Activated CD8-positive, alpha-beta T cell treated with anti-CD3 and anti-CD28 coated beads for 36 hours (primary cell): Measurements from ENCODE around the gene ADAMTS10. TPM values are rescaled to one million over a fixed set of nuclear protein-coding genes. Genes with fewer than 3 reads are reported as not detected.
"Not testable (repeated sequence)": the region's sequence is repeated elsewhere in the genome, so short reads cannot be mapped to it uniquely, and the experiment has no call there.

Experiments
- ATAC-seq: fragments of 200-7000 bp; cut with Tn5 transposase; one replicate; pipeline ENCODE4 v1.10.0; 2021; ENCODE audit warnings: mild to moderate bottlenecking, moderate library complexity
- CTCF ChIA-PET: fragments of 350-600 bp; sonication (Branson Sonifier 250); formaldehyde crosslinking; loops from one replicate; lab custom pipeline; 2021; ENCODE audit warnings: antibody characterized with exemption; lab: Charles Lee
- POLR2A ChIA-PET: fragments of 350-600 bp; sonication (Branson Sonifier 250); formaldehyde crosslinking; loops from one replicate; lab custom pipeline; 2021; ENCODE audit warnings: antibody characterized with exemption; lab: Charles Lee
- DNase-seq: peaks from one replicate; pipeline ENCODE4 v3.0.0-alpha.2; 2020
- H3K27ac Mint-ChIP-seq: one replicate; pipeline ENCODE4 v1.8.0; 2021; ENCODE audit warnings: mild to moderate bottlenecking, mixed read lengths
- H3K27me3 Mint-ChIP-seq: one replicate; pipeline ENCODE4 v1.8.0; 2021; ENCODE audit warnings: mixed read lengths
- H3K36me3 Mint-ChIP-seq: one replicate; pipeline ENCODE4 v1.8.0; 2021; ENCODE audit warnings: low read depth, mixed read lengths
- H3K4me1 Mint-ChIP-seq: one replicate; pipeline ENCODE4 v1.8.0; 2021; ENCODE audit warnings: low read depth, mixed read lengths
- H3K4me3 Mint-ChIP-seq: one replicate; pipeline ENCODE4 v1.8.0; 2021; ENCODE audit warnings: mild to moderate bottlenecking, moderate library complexity, mixed read lengths
- H3K9me3 Mint-ChIP-seq: one replicate; pipeline ENCODE4 v1.8.0; 2021; ENCODE audit warnings: mixed read lengths
- CTCF ChIP-seq: fragments of 200-600 bp; IDR thresholded peaks from one replicate; pipeline ENCODE4 v1.8.0; 2022; ENCODE audit warnings: antibody characterized with exemption, mild to moderate bottlenecking
- intact Hi-C: fragments of 100-400 bp; cut with micrococcal nuclease; formaldehyde crosslinking; loops from one replicate; pipeline ENCODE4 v1.10.0; 2022
- total RNA-seq, 2 experiments: library from RNA; stranded (reverse); gene quantifications; one replicate each; pipeline ENCODE4 v1.2.3, GENCODE V29; 2021

The ADAMTS10 gene
- total RNA-seq, 2 experiments from 2014 or later, result 3.7 to 4.0 TPM

- CTCF ChIA-PET, result interaction anchor here (0.7 to 9.1 kb wide), 22 partner anchors 8 to 242 kb away, joined by 3 to 117 read pairs (median 9); partner anchors contain the start of genes HNRNPM, MARCHF2 and ZNF414
- DNase-seq (no peak), ATAC-seq (no peak)
- TF ChIP-seq CTCF, result no peak
- no peaks in the 10 kb centered on the region for H3K9me3 Mint-ChIP-seq
- peaks cover 2% of the 10 kb centered on the region for H3K27me3 Mint-ChIP-seq
- H3K36me3 Mint-ChIP-seq, result peaks cover 6% of the 10 kb centered on the region
- POLR2A ChIA-PET, result interaction anchor here (1.2 to 3.7 kb wide), 3 partner anchors 63 to 126 kb away, joined by 3 to 24 read pairs (median 5); partner anchors contain the start of gene ZNF414
- intact Hi-C loops, result loop anchor here (5.0 kb wide), 1 partner anchor 65 kb away; the partner anchor contains the start of gene ZNF414
- peak within 1 kb of the TSS; percentile 80 for H3K4me3 Mint-ChIP-seq
- peak within 1 kb of the TSS; percentile 78 for H3K27ac Mint-ChIP-seq
- H3K4me1 Mint-ChIP-seq, result peaks cover 43% of the 10 kb centered on the region
Observed at GRCh38 chr19:8577247-8577646, 33.3 kb downstream of the ADAMTS10 start, which contains the start of gene MYO1F. TSS of gene MYO1F (minus strand) at chr19:8577442. CDS start at chr19:8577309, 133 bp downstream.

DNA sequence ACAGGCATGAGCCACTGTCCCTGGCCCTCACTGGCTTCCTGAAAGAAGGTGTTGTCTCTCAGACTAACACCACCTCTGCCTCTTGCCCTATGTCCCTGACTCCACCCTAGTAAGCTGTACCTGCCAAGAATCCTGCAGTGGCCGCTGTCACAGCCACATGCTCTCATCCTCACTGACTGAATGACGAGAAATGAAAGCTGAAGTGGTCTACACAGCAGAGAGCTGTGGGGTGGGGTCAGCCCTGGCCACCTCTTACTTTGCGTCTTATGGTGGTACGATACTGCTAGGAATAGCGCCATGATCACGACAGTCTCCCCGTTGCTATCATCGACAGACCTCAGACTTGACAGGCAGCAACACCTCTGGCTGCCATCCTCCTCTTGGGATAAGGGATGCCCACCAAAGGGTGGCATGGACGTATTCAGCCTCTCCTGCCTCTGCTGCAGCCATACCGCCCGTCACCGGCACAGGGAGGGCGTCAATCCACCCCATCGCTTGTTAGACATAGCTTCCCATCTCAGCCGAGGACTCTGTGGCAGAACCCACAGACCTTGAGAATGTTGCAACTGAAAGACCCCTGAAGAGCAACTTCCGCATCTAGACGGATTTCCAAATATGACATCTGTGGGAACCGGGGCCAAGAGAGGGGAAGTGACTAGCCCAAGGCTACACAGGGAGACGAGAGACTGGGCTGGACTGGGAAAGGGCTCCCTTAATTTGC, 34.1 kb downstream of the ADAMTS10 start:
- intact Hi-C loops, result loop anchor here (5.0 kb wide), 1 partner anchor 64 kb away; the partner anchor contains the start of gene ZNF414
- peak; percentile 34 for ATAC-seq
- H3K36me3 Mint-ChIP-seq, result peaks cover 6% of the 10 kb centered on the region
- H3K27ac Mint-ChIP-seq, result peak overlapping the region; percentile 78
- H3K27me3 Mint-ChIP-seq, result peaks cover 2% of the 10 kb centered on the region
- no peaks in the 10 kb centered on the region for H3K9me3 Mint-ChIP-seq
- no peak for TF ChIP-seq CTCF
- CTCF ChIA-PET, result interaction anchor here (0.6 to 9.1 kb wide), 13 partner anchors 7 to 693 kb away, joined by 3 to 117 read pairs (median 6); partner anchors contain the start of gene ZNF414
- DNase-seq, result peak; percentile 47
- peak overlapping the region; percentile 80 for H3K4me3 Mint-ChIP-seq
- peaks cover 45% of the 10 kb centered on the region for H3K4me1 Mint-ChIP-seq
- POLR2A ChIA-PET, result interaction anchor here (1.2 to 3.7 kb wide), 3 partner anchors 62 to 125 kb away, joined by 3 to 24 read pairs (median 5); partner anchors contain the start of gene ZNF414

GRCh38 chr19:8575467-8575997, 35.0 kb downstream of the ADAMTS10 start:
- peak overlapping the region; percentile 78 for H3K27ac Mint-ChIP-seq
- peaks cover 6% of the 10 kb centered on the region for H3K36me3 Mint-ChIP-seq
- POLR2A ChIA-PET, result interaction anchor here (1.8 to 3.7 kb wide), 2 partner anchors 61 to 88 kb away, joined by 5 to 24 read pairs; partner anchors contain the start of gene ZNF414
- DNase-seq (peak; percentile 66), ATAC-seq (peak; percentile 50)
- intact Hi-C loops, result loop anchor here (5.0 kb wide), 1 partner anchor 63 kb away; the partner anchor contains the start of gene ZNF414
- peaks cover 54% of the 10 kb centered on the region for H3K4me1 Mint-ChIP-seq
- TF ChIP-seq CTCF, result no peak
- no peaks in the 10 kb centered on the region for H3K9me3 Mint-ChIP-seq
- peak overlapping the region; percentile 80 for H3K4me3 Mint-ChIP-seq
- H3K27me3 Mint-ChIP-seq, result peaks cover 2% of the 10 kb centered on the region
- CTCF ChIA-PET, result interaction anchor here (0.6 to 9.1 kb wide), 10 partner anchors 15 to 692 kb away, joined by 3 to 117 read pairs (median 4); partner anchors contain the start of gene ZNF414

DNA sequence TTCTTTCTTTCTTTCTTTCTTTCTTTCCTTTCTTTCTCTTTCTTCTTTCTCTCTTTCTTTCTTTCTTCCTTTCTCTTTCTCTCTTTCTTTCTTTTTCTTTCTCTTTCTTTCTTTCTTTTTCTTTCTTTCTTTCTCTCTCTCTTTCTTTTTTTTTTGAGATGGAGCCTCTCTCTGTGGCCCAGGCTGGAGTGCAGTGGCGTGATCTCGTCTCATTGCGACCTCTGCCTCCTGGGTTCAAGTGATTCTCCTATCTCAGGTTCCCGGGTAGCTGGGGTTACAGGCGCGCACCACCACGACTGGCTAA, 35.9 kb downstream of the ADAMTS10 start:
- H3K9me3 Mint-ChIP-seq, DNase-seq, intact Hi-C loops, ATAC-seq, H3K36me3 Mint-ChIP-seq, H3K27me3 Mint-ChIP-seq: not testable (repeated sequence)
- peak overlapping the region; percentile 78 for H3K27ac Mint-ChIP-seq
- POLR2A ChIA-PET, result interaction anchor here (0.6 kb wide), 1 partner anchor 61 kb away, joined by 3 read pairs; the partner anchor contains the start of gene ZNF414
- CTCF ChIA-PET, result interaction anchor here (1.2 to 2.0 kb wide), 2 partner anchors 16 to 41 kb away, joined by 3 to 6 read pairs; no protein-coding TSS in a partner anchor
- H3K4me3 Mint-ChIP-seq, result peak overlapping the region; percentile 80
- peaks cover 63% of the 10 kb centered on the region for H3K4me1 Mint-ChIP-seq

- Mint-ChIP-seq H3K9me3 (no peaks in the 10 kb centered on the region), H3K4me1 (peaks cover 67% of the 10 kb centered on the region), H3K27ac (peak overlapping the region; percentile 79), H3K36me3 (peaks cover 6% of the 10 kb centered on the region), H3K27me3 (no peaks in the 10 kb centered on the region), H3K4me3 (peak overlapping the region; percentile 80)
- no peak for DNase-seq
- ChIA-PET POLR2A (interaction anchor here (0.8 kb wide), 1 partner anchor 16 kb away, joined by 3 read pairs; no protein-coding TSS in a partner anchor), CTCF (interaction anchor here (1.0 kb wide), 1 partner anchor 58 kb away, joined by 3 read pairs; no protein-coding TSS in a partner anchor)
- no peak for TF ChIP-seq CTCF
- intact Hi-C loops, result no loop called here
- ATAC-seq, result no peak
Observed at GRCh38 chr19:8573316-8573715, 37.2 kb downstream of the ADAMTS10 start.
